ENCODE data around the gene GPR6.

DNA sequence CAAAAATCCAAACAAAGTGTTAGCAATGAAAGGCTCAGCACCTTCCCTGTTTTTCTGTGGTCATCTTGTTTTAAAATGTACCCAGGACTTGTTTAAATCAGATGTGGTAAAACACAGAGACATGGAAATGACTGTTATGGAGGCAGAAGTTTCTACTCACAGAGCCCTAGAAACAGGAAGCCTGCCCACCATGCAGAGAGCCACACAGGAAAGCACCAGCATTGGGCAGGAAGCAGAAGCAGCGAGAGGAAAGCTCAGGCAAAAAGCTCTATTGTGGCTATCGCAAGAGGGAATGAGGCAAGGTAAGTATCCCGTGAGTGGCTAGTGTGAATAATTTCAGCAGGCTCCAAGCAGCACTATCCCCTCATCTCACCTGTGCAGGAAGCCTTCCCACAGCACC lies 42.8 kb downstream of the GPR6 start:
- TF ChIP-seq, protein P1, sequence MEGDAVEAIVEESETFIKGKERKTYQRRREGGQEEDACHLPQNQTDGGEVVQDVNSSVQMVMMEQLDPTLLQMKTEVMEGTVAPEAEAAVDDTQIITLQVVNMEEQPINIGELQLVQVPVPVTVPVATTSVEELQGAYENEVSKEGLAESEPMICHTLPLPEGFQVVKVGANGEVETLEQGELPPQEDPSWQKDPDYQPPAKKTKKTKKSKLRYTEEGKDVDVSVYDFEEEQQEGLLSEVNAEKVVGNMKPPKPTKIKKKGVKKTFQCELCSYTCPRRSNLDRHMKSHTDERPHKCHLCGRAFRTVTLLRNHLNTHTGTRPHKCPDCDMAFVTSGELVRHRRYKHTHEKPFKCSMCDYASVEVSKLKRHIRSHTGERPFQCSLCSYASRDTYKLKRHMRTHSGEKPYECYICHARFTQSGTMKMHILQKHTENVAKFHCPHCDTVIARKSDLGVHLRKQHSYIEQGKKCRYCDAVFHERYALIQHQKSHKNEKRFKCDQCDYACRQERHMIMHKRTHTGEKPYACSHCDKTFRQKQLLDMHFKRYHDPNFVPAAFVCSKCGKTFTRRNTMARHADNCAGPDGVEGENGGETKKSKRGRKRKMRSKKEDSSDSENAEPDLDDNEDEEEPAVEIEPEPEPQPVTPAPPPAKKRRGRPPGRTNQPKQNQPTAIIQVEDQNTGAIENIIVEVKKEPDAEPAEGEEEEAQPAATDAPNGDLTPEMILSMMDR (conservative IDR thresholded peaks at IDR 0.05 in 1 of 2, IDR thresholded peaks at IDR 0.05 in 1 of 2; ENCODE audit: low read depth in 1 of 2, low read length in 2 of 2) = no peak
- TF ChIP-seq EZH2 (IDR thresholded peaks at IDR 0.05; ENCODE audit: low read length, missing control alignments) = no peak
